GM06990 (cell line): Measurements from ENCODE around the gene PCNT.

Source experiments
- DNase-seq: peaks from one replicate; pipeline ENCODE4 v3.0.0-alpha.2; 2011; ENCODE audit not compliant: insufficient read length; ENCODE audit errors: extremely low read depth
- H3K27me3 ChIP-seq: replicated peaks from 2 replicates; pipeline ENCODE4 v1.6.0; 2011; ENCODE audit warnings: low read length; ENCODE audit not compliant: control insufficient read depth, insufficient read depth
- H3K36me3 ChIP-seq: 2 replicates; pipeline ENCODE4 v1.5.1; 2011; ENCODE audit warnings: low read length; ENCODE audit not compliant: control insufficient read depth, insufficient read depth
- H3K4me3 ChIP-seq: replicated peaks from 2 replicates; pipeline ENCODE4 v1.5.1; 2011; ENCODE audit warnings: low read depth, mild to moderate bottlenecking, control low read depth, low read length
- TF ChIP-seq, protein P1 (sequence below): IDR thresholded peaks from 2 replicates; pipeline ENCODE4 v1.5.1; 2011; ENCODE audit warnings: low read length, control low read depth, mild to moderate bottlenecking, inconsistent platforms; ENCODE audit not compliant: insufficient read depth, poor library complexity, severe bottlenecking

The PCNT gene

GRCh38 chr21:46379691-46380090 is 55.7 kb downstream of the PCNT start:
- peaks cover 6% of the 10 kb centered on the region for H3K36me3 ChIP-seq
- H3K27me3 ChIP-seq: no peaks in the 10 kb centered on the region
- TF ChIP-seq, protein P1, sequence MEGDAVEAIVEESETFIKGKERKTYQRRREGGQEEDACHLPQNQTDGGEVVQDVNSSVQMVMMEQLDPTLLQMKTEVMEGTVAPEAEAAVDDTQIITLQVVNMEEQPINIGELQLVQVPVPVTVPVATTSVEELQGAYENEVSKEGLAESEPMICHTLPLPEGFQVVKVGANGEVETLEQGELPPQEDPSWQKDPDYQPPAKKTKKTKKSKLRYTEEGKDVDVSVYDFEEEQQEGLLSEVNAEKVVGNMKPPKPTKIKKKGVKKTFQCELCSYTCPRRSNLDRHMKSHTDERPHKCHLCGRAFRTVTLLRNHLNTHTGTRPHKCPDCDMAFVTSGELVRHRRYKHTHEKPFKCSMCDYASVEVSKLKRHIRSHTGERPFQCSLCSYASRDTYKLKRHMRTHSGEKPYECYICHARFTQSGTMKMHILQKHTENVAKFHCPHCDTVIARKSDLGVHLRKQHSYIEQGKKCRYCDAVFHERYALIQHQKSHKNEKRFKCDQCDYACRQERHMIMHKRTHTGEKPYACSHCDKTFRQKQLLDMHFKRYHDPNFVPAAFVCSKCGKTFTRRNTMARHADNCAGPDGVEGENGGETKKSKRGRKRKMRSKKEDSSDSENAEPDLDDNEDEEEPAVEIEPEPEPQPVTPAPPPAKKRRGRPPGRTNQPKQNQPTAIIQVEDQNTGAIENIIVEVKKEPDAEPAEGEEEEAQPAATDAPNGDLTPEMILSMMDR: no peak
- no peak for DNase-seq
- no peak overlapping the region for H3K4me3 ChIP-seq

- Histone ChIP-seq H3K27me3 (no peaks in the 10 kb centered on the region), H3K36me3 (peaks cover 2% of the 10 kb centered on the region), H3K4me3 (no peak overlapping the region)
- TF ChIP-seq, protein P1: no peak
- no peak for DNase-seq
These were observed 57.6 kb downstream of the PCNT start for GRCh38 chr21:46381541-46381940.

GRCh38 chr21:46384556-46384955 is 60.6 kb downstream of the PCNT start:
- Histone ChIP-seq H3K4me3 (no peak overlapping the region), H3K36me3 (peaks cover 8% of the 10 kb centered on the region), H3K27me3 (no peaks in the 10 kb centered on the region)
- no peak for DNase-seq
- TF ChIP-seq, protein P1: no peak

- H3K4me3 ChIP-seq: no peak overlapping the region
- no peaks in the 10 kb centered on the region for H3K27me3 ChIP-seq
- TF ChIP-seq, protein P1: no peak
- DNase-seq: no peak
- H3K36me3 ChIP-seq: peaks cover 16% of the 10 kb centered on the region
These were observed 62.1 kb downstream of the PCNT start for GRCh38 chr21:46385846-46386733.

- no peaks in the 10 kb centered on the region for H3K27me3 ChIP-seq
- H3K36me3 ChIP-seq: peaks cover 16% of the 10 kb centered on the region
- TF ChIP-seq, protein P1: no peak
- no peak overlapping the region for H3K4me3 ChIP-seq
- no peak for DNase-seq
These were observed 62.8 kb downstream of the PCNT start for GRCh38 chr21:46386734-46387088.
